Neural cell (in vitro differentiated cells): Measurements from ENCODE around the gene NRF1.

Experiments used
- EZH2 ChIP-seq: fragments of 200-600, 300-800 bp; shearing (Covaris generic), sonication (generic); IDR thresholded peaks from 2 replicates; pipeline ENCODE4 v1.6.1; 2014; ENCODE audit warnings: antibody characterized with exemption, low read length, borderline replicate concordance, mild to moderate bottlenecking; ENCODE audit not compliant: insufficient read depth, poor library complexity, severe bottlenecking
- POLR2AphosphoS5 ChIP-seq: IDR thresholded peaks from 2 replicates; pipeline ENCODE4 v1.6.1; 2012
- REST ChIP-seq: IDR thresholded peaks from 2 replicates; pipeline ENCODE4 v1.6.1; 2012; ENCODE audit warnings: borderline replicate concordance
- TF ChIP-seq, protein P1 (sequence below): fragments of 450-650 bp; IDR thresholded peaks from 2 replicates; pipeline ENCODE4 v1.5.1; 2014; ENCODE audit warnings: antibody characterized with exemption, mild to moderate bottlenecking, moderate library complexity; ENCODE audit not compliant: poor library complexity, severe bottlenecking

GRCh38 chr7:129752760-129753159, 141.2 kb downstream of the NRF1 start:
- TF ChIP-seq, protein P1, sequence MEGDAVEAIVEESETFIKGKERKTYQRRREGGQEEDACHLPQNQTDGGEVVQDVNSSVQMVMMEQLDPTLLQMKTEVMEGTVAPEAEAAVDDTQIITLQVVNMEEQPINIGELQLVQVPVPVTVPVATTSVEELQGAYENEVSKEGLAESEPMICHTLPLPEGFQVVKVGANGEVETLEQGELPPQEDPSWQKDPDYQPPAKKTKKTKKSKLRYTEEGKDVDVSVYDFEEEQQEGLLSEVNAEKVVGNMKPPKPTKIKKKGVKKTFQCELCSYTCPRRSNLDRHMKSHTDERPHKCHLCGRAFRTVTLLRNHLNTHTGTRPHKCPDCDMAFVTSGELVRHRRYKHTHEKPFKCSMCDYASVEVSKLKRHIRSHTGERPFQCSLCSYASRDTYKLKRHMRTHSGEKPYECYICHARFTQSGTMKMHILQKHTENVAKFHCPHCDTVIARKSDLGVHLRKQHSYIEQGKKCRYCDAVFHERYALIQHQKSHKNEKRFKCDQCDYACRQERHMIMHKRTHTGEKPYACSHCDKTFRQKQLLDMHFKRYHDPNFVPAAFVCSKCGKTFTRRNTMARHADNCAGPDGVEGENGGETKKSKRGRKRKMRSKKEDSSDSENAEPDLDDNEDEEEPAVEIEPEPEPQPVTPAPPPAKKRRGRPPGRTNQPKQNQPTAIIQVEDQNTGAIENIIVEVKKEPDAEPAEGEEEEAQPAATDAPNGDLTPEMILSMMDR, result no peak
- TF ChIP-seq EZH2, result no peak
- TF ChIP-seq POLR2AphosphoS5, result no peak
- no peak for TF ChIP-seq REST
